Measurements from ENCODE around the gene MC4R. TPM values are rescaled to one million over a fixed set of nuclear protein-coding genes. Genes with fewer than 3 reads are reported as not detected.

Gene MC4R
- total and polyA plus RNA-seq, 11 donors: not detected

GRCh38 chr18:60401346-60401745 lies 28.8 kb upstream of the MC4R start:
- intact Hi-C loops (cut with DNase I): no loop called here
- Histone ChIP-seq H3K27ac (no peak overlapping the region), H3K9me3 (no peaks in the 10 kb centered on the region), H3K27me3 (no peaks in the 10 kb centered on the region), H3K4me3 (no peak overlapping the region), H3K36me3 (no peaks in the 10 kb centered on the region), H3K4me1 (no peaks in the 10 kb centered on the region)
- no peak for ATAC-seq
- no peak for DNase-seq
- no peak for TF ChIP-seq POLR2A (IDR thresholded peaks at IDR 0.05)
- TF ChIP-seq CTCF (IDR thresholded peaks at IDR 0.05): no peak

- no peaks in the 10 kb centered on the region for H3K27me3 ChIP-seq
- no peaks in the 10 kb centered on the region for H3K4me1 ChIP-seq
- no peak overlapping the region for H3K4me3 ChIP-seq
- no peaks in the 10 kb centered on the region for H3K36me3 ChIP-seq
- no peak overlapping the region for H3K27ac ChIP-seq
- intact Hi-C loops (cut with DNase I): no loop called here
- no peak for DNase-seq
- 71 to 82% (median 76%) methylated on average over 4 of the region's 4 CpGs for WGBS, 4 donors
- TF ChIP-seq CTCF (IDR thresholded peaks at IDR 0.05) (no peak), POLR2A (IDR thresholded peaks at IDR 0.05) (no peak)
- ATAC-seq: no peak
- H3K9me3 ChIP-seq: no peaks in the 10 kb centered on the region
These were observed 19.1 kb upstream of the MC4R start for GRCh38 chr18:60391571-60392226.

GRCh38 chr18:60389314-60389713 lies 16.7 kb upstream of the MC4R start:
- Histone ChIP-seq H3K9me3 (no peaks in the 10 kb centered on the region), H3K4me3 (no peak overlapping the region), H3K27ac (no peak overlapping the region), H3K36me3 (no peaks in the 10 kb centered on the region), H3K27me3 (no peaks in the 10 kb centered on the region), H3K4me1 (no peaks in the 10 kb centered on the region)
- TF ChIP-seq CTCF (IDR thresholded peaks at IDR 0.05): no peak
- TF ChIP-seq POLR2A (IDR thresholded peaks at IDR 0.05): no peak
- WGBS, 4 donors: 55 to 75% (median 66%) methylated on average over 1 of the region's 1 CpG
- ATAC-seq: no peak
- intact Hi-C loops (cut with DNase I): no loop called here
- no peak for DNase-seq

- 80 to 83% (median 81%) methylated on average over 5 of the region's 5 CpGs for WGBS, 4 donors
These were observed 13.1 kb upstream of the MC4R start for GRCh38 chr18:60385693-60386092.

More at GRCh38 chr18:60385693-60386092, 13.1 kb upstream of the MC4R start:
- Histone ChIP-seq H3K9me3 (no peaks in the 10 kb centered on the region), H3K4me3 (no peak overlapping the region), H3K27ac (no peak overlapping the region), H3K27me3 (no peaks in the 10 kb centered on the region), H3K36me3 (no peaks in the 10 kb centered on the region), H3K4me1 (no peaks in the 10 kb centered on the region)
- ATAC-seq (no peak), DNase-seq (no peak)
- TF ChIP-seq CTCF (IDR thresholded peaks at IDR 0.05) (no peak), POLR2A (IDR thresholded peaks at IDR 0.05) (no peak)
- intact Hi-C loops (cut with DNase I): no loop called here
